ENCODE results near the gene POLE. TPM values are rescaled to one million over a fixed set of nuclear protein-coding genes. Genes with fewer than 3 reads are reported as not detected.

The POLE gene
- total RNA-seq, 1 experiment from 2014 or later: 62.9 TPM

GRCh38 chr12:132723764-132724140, 36.6 kb upstream of the POLE start:
- Histone ChIP-seq H2AFZ (no peak overlapping the region), H3K36me3 (ENCODE audit: low read depth) (peaks cover 29% of the 10 kb centered on the region), H4K20me1 (ENCODE audit: insufficient read depth) (peaks cover 58% of the 10 kb centered on the region), H3K27ac (no peak overlapping the region), H3F3A (ENCODE audit: insufficient read depth, low read depth) (peaks cover 71% of the 10 kb centered on the region), H3K4me2 (no peak overlapping the region), H3K79me2 (ENCODE audit: low read depth) (no peaks in the 10 kb centered on the region; the same call in 1 of the 2 replicates), H3K9me3 (ENCODE audit: insufficient read depth, low read depth) (no peaks in the 10 kb centered on the region), H3K27me3 (ENCODE audit: insufficient read depth, low read depth) (no peaks in the 10 kb centered on the region), H3K4me3 (no peak overlapping the region), H3K4me1 (replicated peaks; ENCODE audit: insufficient read depth) (no peaks in the 10 kb centered on the region), H3K9me2 (ENCODE audit: insufficient read depth) (no peaks in the 10 kb centered on the region)
- DNase-seq: no peak
- CTCF ChIA-PET: no interaction called here
- TF ChIP-seq CTCF (conservative IDR thresholded peaks at IDR 0.05) (no peak), EZH2 (IDR thresholded peaks at IDR 0.05; ENCODE audit: low read depth) (no peak)
- intact Hi-C loops (cut with micrococcal nuclease; ENCODE audit: unreplicated experiment): no loop called here
- POLR2A ChIA-PET (ENCODE audit: unreplicated experiment): no interaction called here
- no TSS peak for BruUV-seq (replicated peaks)

GRCh38 chr12:132723015-132723763, 36.0 kb upstream of the POLE start:
- Histone ChIP-seq H3K27ac (no peak overlapping the region), H3F3A (ENCODE audit: insufficient read depth, low read depth) (peaks cover 72% of the 10 kb centered on the region), H3K9me2 (ENCODE audit: insufficient read depth) (no peaks in the 10 kb centered on the region), H3K36me3 (ENCODE audit: low read depth) (peaks cover 29% of the 10 kb centered on the region), H3K4me3 (no peak overlapping the region), H4K20me1 (ENCODE audit: insufficient read depth) (peaks cover 56% of the 10 kb centered on the region), H3K4me2 (no peak overlapping the region), H3K9me3 (ENCODE audit: insufficient read depth, low read depth) (no peaks in the 10 kb centered on the region), H2AFZ (no peak overlapping the region), H3K27me3 (ENCODE audit: insufficient read depth, low read depth) (no peaks in the 10 kb centered on the region), H3K79me2 (ENCODE audit: low read depth) (no peaks in the 10 kb centered on the region; the same call in 1 of the 2 replicates), H3K4me1 (replicated peaks; ENCODE audit: insufficient read depth) (no peaks in the 10 kb centered on the region)
- no peak for DNase-seq
- intact Hi-C loops (cut with micrococcal nuclease; ENCODE audit: unreplicated experiment): no loop called here
- TF ChIP-seq EZH2 (IDR thresholded peaks at IDR 0.05; ENCODE audit: low read depth): no peak
- no peak for TF ChIP-seq CTCF (conservative IDR thresholded peaks at IDR 0.05)
- ChIA-PET POLR2A (ENCODE audit: unreplicated experiment) (no interaction called here), CTCF (no interaction called here)
- BruUV-seq (replicated peaks): no TSS peak

GRCh38 chr12:132720606-132721345, 33.6 kb upstream of the POLE start:
- TSS peak; percentile 18 for BruUV-seq (replicated peaks)
- CTCF ChIA-PET: no interaction called here

More at GRCh38 chr12:132720606-132721345, 33.6 kb upstream of the POLE start:
- no peak for DNase-seq
- Histone ChIP-seq H3K4me3 (no peak overlapping the region), H4K20me1 (ENCODE audit: insufficient read depth) (peaks cover 63% of the 10 kb centered on the region), H3F3A (ENCODE audit: insufficient read depth, low read depth) (peaks cover 63% of the 10 kb centered on the region), H3K79me2 (ENCODE audit: low read depth) (no peaks in the 10 kb centered on the region), H2AFZ (no peak overlapping the region), H3K4me2 (no peak overlapping the region), H3K27ac (no peak overlapping the region), H3K4me1 (replicated peaks; ENCODE audit: insufficient read depth) (no peaks in the 10 kb centered on the region), H3K9me2 (ENCODE audit: insufficient read depth) (no peaks in the 10 kb centered on the region), H3K9me3 (ENCODE audit: insufficient read depth, low read depth) (no peaks in the 10 kb centered on the region), H3K27me3 (ENCODE audit: insufficient read depth, low read depth) (no peaks in the 10 kb centered on the region), H3K36me3 (ENCODE audit: low read depth) (peaks cover 15% of the 10 kb centered on the region)
- intact Hi-C loops (cut with micrococcal nuclease; ENCODE audit: unreplicated experiment): no loop called here
- POLR2A ChIA-PET (ENCODE audit: unreplicated experiment): no interaction called here
- TF ChIP-seq CTCF (conservative IDR thresholded peaks at IDR 0.05): no peak
- TF ChIP-seq EZH2 (IDR thresholded peaks at IDR 0.05; ENCODE audit: low read depth): no peak
